Smooth muscle cell (in vitro differentiated cells): Measurements from ENCODE around the gene TAS2R40. TPM values are rescaled to one million over a fixed set of nuclear protein-coding genes. Genes with fewer than 3 reads are reported as not detected.
"Not testable (repeated sequence)": the region's sequence is repeated elsewhere in the genome, so short reads cannot be mapped to it uniquely, and the experiment has no call there.

Experiments
- DNase-seq: peaks from one replicate; lab custom pipeline; 2025; ENCODE audit not compliant: unreplicated experiment; lab: John Stamatoyannopoulos, UW
- H2AFZ ChIP-seq: fragments of 200-600 bp; sonication (generic); 2 replicates; pipeline ENCODE4 v1.6.0; 2016; ENCODE audit warnings: antibody characterized with exemption, low read depth, mild to moderate bottlenecking
- H3F3A ChIP-seq: fragments of 200-600 bp; sonication (generic); 2 replicates; pipeline ENCODE4 v1.6.0; 2017; ENCODE audit warnings: antibody characterized with exemption, low read depth
- H3K27ac ChIP-seq: fragments of 200-600 bp; sonication (generic); 2 replicates; pipeline ENCODE4 v1.5.1; 2016; ENCODE audit warnings: low read depth, mild to moderate bottlenecking
- H3K27me3 ChIP-seq: fragments of 200-600 bp; sonication (generic); 2 replicates; pipeline ENCODE4 v1.6.1; 2016; ENCODE audit warnings: low read depth, mild to moderate bottlenecking
- H3K36me3 ChIP-seq: fragments of 200-600 bp; sonication (generic); 2 replicates; pipeline ENCODE4 v1.5.1; 2016; ENCODE audit warnings: low read depth
- H3K4me1 ChIP-seq: fragments of 200-600 bp; sonication (generic); 2 replicates; pipeline ENCODE4 v1.5.1; 2016; ENCODE audit warnings: low read depth
- H3K4me2 ChIP-seq: fragments of 200-600 bp; sonication (generic); 2 replicates; pipeline ENCODE4 v1.6.0; 2016; ENCODE audit warnings: mild to moderate bottlenecking
- H3K4me3 ChIP-seq: fragments of 200-600 bp; sonication (generic); 2 replicates; pipeline ENCODE4 v1.5.1; 2016; ENCODE audit warnings: mild to moderate bottlenecking
- H3K79me2 ChIP-seq: fragments of 200-600 bp; sonication (generic); 2 replicates; pipeline ENCODE4 v1.6.0; 2016; ENCODE audit warnings: low read depth, mild to moderate bottlenecking
- H3K9ac ChIP-seq: fragments of 200-600 bp; sonication (generic); 2 replicates; pipeline ENCODE4 v1.6.0; 2016; ENCODE audit warnings: low read depth
- H3K9me3 ChIP-seq: fragments of 200-600 bp; sonication (generic); replicated peaks from 2 replicates; pipeline ENCODE4 v1.5.1; 2016; ENCODE audit warnings: low read depth
- H4K20me1 ChIP-seq: fragments of 200-600 bp; sonication (generic); 2 replicates; pipeline ENCODE4 v1.6.0; 2016; ENCODE audit warnings: low read depth
- CTCF ChIP-seq: fragments of 200-600 bp; sonication (generic); IDR thresholded peaks from 2 replicates; pipeline ENCODE4 v1.5.1; 2017; ENCODE audit warnings: borderline replicate concordance, mild to moderate bottlenecking, antibody characterized with exemption; ENCODE audit not compliant: insufficient read depth, poor library complexity, severe bottlenecking
- WGBS: methylation state at CpG from one replicate; pipeline ENCODE4 v1.1.7; 2016; ENCODE audit warnings: low lambda C conversion rate; 5-methylcytosine and 5-hydroxymethylcytosine counted together
- polyA plus RNA-seq: library from polyadenylated mRNA; unstranded; fragments of >200 nt; fragmentation: Nextera tagmentation; extraction: Ambion mirVana; gene quantifications from 2 replicates; pipeline ENCODE4 v1.2.1, GENCODE V29; 2016
- total RNA-seq: library from RNA; depleted of rRNA; stranded (reverse); fragments of >200 nt; gene quantifications from 2 replicates; pipeline ENCODE4 v1.2.3, GENCODE V29; 2014

TAS2R40 gene
- total and polyA plus RNA-seq, 2 experiments from 2014 or later: not detected

DNA sequence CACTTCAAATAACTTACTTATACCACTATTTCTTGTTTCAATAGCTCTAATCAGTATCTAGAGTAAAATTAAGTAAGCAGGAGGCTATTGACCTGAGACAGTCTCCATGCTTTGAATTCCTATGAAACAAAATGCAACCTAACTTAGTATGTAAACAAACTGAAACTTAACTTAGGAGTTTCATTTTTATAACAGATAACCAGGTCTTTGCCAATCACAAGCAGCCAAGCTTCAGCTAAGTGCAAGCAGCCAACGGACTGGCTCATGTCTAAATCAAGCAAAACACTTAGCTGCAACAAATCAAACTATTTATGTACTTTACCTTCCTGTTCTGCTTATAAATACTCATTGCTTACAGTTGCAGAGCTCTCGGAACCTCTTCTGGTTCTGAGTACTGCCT lies 37.0 kb downstream of the TAS2R40 start:
- no peak overlapping the region for H3K9ac ChIP-seq
- no peak overlapping the region for H3K4me3 ChIP-seq
- H3K27me3 ChIP-seq: no peaks in the 10 kb centered on the region
- no peaks in the 10 kb centered on the region for H3K36me3 ChIP-seq
- no peak overlapping the region for H3K27ac ChIP-seq
- no peak for TF ChIP-seq CTCF
- no peak overlapping the region for H2AFZ ChIP-seq
- no peak for DNase-seq
- H3K4me2 ChIP-seq: no peak overlapping the region
- H3K9me3 ChIP-seq: no peaks in the 10 kb centered on the region
- H4K20me1 ChIP-seq: no peaks in the 10 kb centered on the region
- no peaks in the 10 kb centered on the region for H3K79me2 ChIP-seq
- H3F3A ChIP-seq: no peaks in the 10 kb centered on the region
- 76% methylated on average over 2 of the region's 2 CpGs for WGBS
- no peaks in the 10 kb centered on the region for H3K4me1 ChIP-seq

GRCh38 chr7:143259765-143260164 lies 37.9 kb downstream of the TAS2R40 start:
- H3K27me3 ChIP-seq: no peaks in the 10 kb centered on the region
- no peak overlapping the region for H3K4me3 ChIP-seq
- H3K79me2 ChIP-seq: peaks cover 4% of the 10 kb centered on the region
- 98% methylated on average over 2 of the region's 2 CpGs for WGBS
- H3K27ac ChIP-seq: no peak overlapping the region
- H3K4me1 ChIP-seq: no peaks in the 10 kb centered on the region
- no peaks in the 10 kb centered on the region for H3K9me3 ChIP-seq
- TF ChIP-seq CTCF: no peak
- H2AFZ ChIP-seq: no peak overlapping the region
- H3K4me2 ChIP-seq: no peak overlapping the region
- H3F3A ChIP-seq: no peaks in the 10 kb centered on the region
- no peaks in the 10 kb centered on the region for H4K20me1 ChIP-seq
- no peak for DNase-seq
- H3K36me3 ChIP-seq: no peaks in the 10 kb centered on the region
- H3K9ac ChIP-seq: no peak overlapping the region

DNA sequence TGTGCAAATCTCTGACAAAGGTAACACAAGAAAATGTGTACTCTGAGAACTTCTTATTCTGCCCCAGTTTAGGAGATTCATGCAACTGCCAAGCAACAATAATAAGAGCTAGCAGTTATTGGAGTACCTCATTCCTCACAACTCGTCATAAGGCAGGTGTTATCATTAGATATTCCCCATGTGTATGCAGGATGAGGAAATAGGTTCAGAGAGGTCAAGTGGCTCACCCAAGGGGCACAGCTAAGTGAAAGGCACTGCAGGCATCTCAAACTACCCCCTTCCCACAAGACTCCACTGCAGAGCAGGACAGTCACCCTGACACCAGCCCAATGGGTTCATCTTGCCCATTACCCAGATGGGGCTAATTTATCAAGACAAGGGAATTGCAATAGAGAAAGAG lies 40.1 kb downstream of the TAS2R40 start:
- Histone ChIP-seq H3K4me1 (no peaks in the 10 kb centered on the region), H3K9ac (no peak overlapping the region), H2AFZ (no peak overlapping the region), H4K20me1 (no peaks in the 10 kb centered on the region), H3K4me2 (no peak overlapping the region), H3K27ac (no peak overlapping the region), H3K27me3 (no peaks in the 10 kb centered on the region), H3K79me2 (peaks cover 4% of the 10 kb centered on the region), H3K9me3 (no peaks in the 10 kb centered on the region), H3F3A (no peaks in the 10 kb centered on the region), H3K4me3 (no peak overlapping the region), H3K36me3 (no peaks in the 10 kb centered on the region)
- no peak for DNase-seq
- 95% methylated on average over 1 of the region's 1 CpG for WGBS
- no peak for TF ChIP-seq CTCF

- no peak for TF ChIP-seq CTCF
- no peaks in the 10 kb centered on the region for H3K9me3 ChIP-seq
- H3K36me3 ChIP-seq: no peaks in the 10 kb centered on the region
- peak within 1 kb of the TSS; percentile 98 for H3K4me2 ChIP-seq
- no peaks in the 10 kb centered on the region for H3F3A ChIP-seq
- no peak within 1 kb of the TSS for H3K27ac ChIP-seq
- no peaks in the 10 kb centered on the region for H4K20me1 ChIP-seq
- H2AFZ ChIP-seq: peak within 1 kb of the TSS; percentile 94
- peaks cover 4% of the 10 kb centered on the region for H3K79me2 ChIP-seq
- peak within 1 kb of the TSS; percentile 82 for H3K9ac ChIP-seq
- no peaks in the 10 kb centered on the region for H3K27me3 ChIP-seq
- WGBS: 7% methylated on average over 48 of the region's 48 CpGs
- DNase-seq: peak; percentile 32
- H3K4me1 ChIP-seq: no peaks in the 10 kb centered on the region
- H3K4me3 ChIP-seq: peak within 1 kb of the TSS; percentile 94
These were observed 41.7 kb downstream of the TAS2R40 start, which contains the start of gene GSTK1 for GRCh38 chr7:143263266-143264195. Gene GSTK1 (plus strand): TSS chr7:143263441. CDS start chr7:143263514, 73 bp downstream.

DNA sequence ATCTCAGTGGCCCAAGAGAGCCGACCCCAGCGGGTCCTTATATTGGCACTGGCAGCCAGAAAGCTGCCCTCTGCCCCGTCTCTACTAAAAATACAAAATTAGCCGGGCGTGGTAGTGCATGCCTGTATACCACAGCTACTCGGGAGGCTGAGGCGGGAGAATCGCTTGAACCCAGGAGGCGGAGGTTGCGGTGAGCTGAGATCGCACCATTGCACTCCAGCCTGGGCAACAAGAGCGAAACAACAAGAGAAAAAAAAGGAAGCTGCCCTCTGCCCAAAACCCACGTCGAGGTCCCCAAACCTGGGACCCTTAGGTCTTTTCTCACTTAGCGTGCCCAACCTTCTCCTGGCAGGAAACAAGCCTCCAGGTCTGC lies 42.3 kb downstream of the TAS2R40 start:
- not testable (repeated sequence) for H2AFZ ChIP-seq, H3K27ac ChIP-seq, DNase-seq, H3K27me3 ChIP-seq, H3K79me2 ChIP-seq, H3K36me3 ChIP-seq, H3K9ac ChIP-seq, H3K9me3 ChIP-seq, H3K4me1 ChIP-seq, H3F3A ChIP-seq, H4K20me1 ChIP-seq
- peak overlapping the region; percentile 98 for H3K4me2 ChIP-seq
- H3K4me3 ChIP-seq: peak overlapping the region; percentile 94
- WGBS: 90% methylated on average over 15 of the region's 15 CpGs
